HG02884 (cell line): Measurements from ENCODE around the gene PLBD2.
A peak's percentile ranks its signal among the peaks of the same experiment; 100 is the strongest.

Experiments used
- ATAC-seq: cut with Tn5 transposase; IDR thresholded peaks from one replicate; pipeline ENCODE4 v1.9.1; 2021; ENCODE audit warnings: mild to moderate bottlenecking, moderate library complexity; ENCODE audit not compliant: unreplicated experiment

PLBD2 gene

GRCh38 chr12:113358381-113359132, at the start of gene PLBD2:
PLBD2 (plus strand) TSS chr12:113358587; CDS start chr12:113358601, 14 bp downstream.
- peak; percentile 86 for ATAC-seq

- ATAC-seq: no peak
These were observed 47.9 kb upstream of the PLBD2 start for GRCh38 chr12:113310489-113310888.

GRCh38 chr12:113314121-113314529, 44.3 kb upstream of the PLBD2 start:
- ATAC-seq: no peak

- no peak for ATAC-seq
These were observed 43.0 kb upstream of the PLBD2 start for GRCh38 chr12:113315358-113315757.

GRCh38 chr12:113316155-113316554, 42.2 kb upstream of the PLBD2 start:
- no peak for ATAC-seq

- no peak for ATAC-seq
These were observed 41.3 kb upstream of the PLBD2 start for GRCh38 chr12:113317122-113317521.

GRCh38 chr12:113318046-113318656, 40.2 kb upstream of the PLBD2 start:
- ATAC-seq: no peak

GRCh38 chr12:113318900-113319628, 39.3 kb upstream of the PLBD2 start:
- ATAC-seq: no peak

- ATAC-seq: no peak
These were observed 38.0 kb upstream of the PLBD2 start for GRCh38 chr12:113320401-113320800.

- ATAC-seq: no peak
These were observed 36.0 kb upstream of the PLBD2 start for GRCh38 chr12:113322343-113322742.

GRCh38 chr12:113325916-113326315, 32.5 kb upstream of the PLBD2 start:
- ATAC-seq: no peak

- no peak for ATAC-seq
These were observed 31.5 kb upstream of the PLBD2 start for GRCh38 chr12:113326775-113327395.

- ATAC-seq: no peak
These were observed 30.0 kb upstream of the PLBD2 start for GRCh38 chr12:113328368-113328889.

GRCh38 chr12:113329022-113329790, 29.2 kb upstream of the PLBD2 start:
- no peak for ATAC-seq

GRCh38 chr12:113329791-113330417, 28.5 kb upstream of the PLBD2 start:
- no peak for ATAC-seq

- ATAC-seq: no peak
These were observed 27.9 kb upstream of the PLBD2 start for GRCh38 chr12:113330505-113330904.

- no peak for ATAC-seq
These were observed 25.5 kb upstream of the PLBD2 start for GRCh38 chr12:113332688-113333417.

GRCh38 chr12:113333418-113333750, 25.0 kb upstream of the PLBD2 start:
- no peak for ATAC-seq
